MG63 (cell line): ENCODE measurements around the gene EIF2B2. TPM values are rescaled to one million over a fixed set of nuclear protein-coding genes. Genes with fewer than 3 reads are reported as not detected.
A peak's percentile ranks its signal among the peaks of the same experiment; 100 is the strongest.
"Not testable (repeated sequence)": the region's sequence is repeated elsewhere in the genome, so short reads cannot be mapped to it uniquely, and the experiment has no call there.

Source experiments
- DNase-seq: peaks from one replicate; pipeline ENCODE4 v3.0.0-alpha.2; 2020
- H3K27me3 ChIP-seq: fragments of 250-450 bp; sonication (Bioruptor Pico); 2 replicates; pipeline ENCODE4 v1.5.1; 2020; ENCODE audit warnings: mild to moderate bottlenecking, moderate library complexity
- H3K36me3 ChIP-seq: fragments of 250-450 bp; sonication (Bioruptor Pico); 2 replicates; pipeline ENCODE4 v1.5.1; 2020; ENCODE audit warnings: mild to moderate bottlenecking, moderate library complexity
- H3K4me3 ChIP-seq: fragments of 250-450 bp; sonication (Bioruptor Pico); 2 replicates; pipeline ENCODE4 v1.5.1; 2020; ENCODE audit warnings: mild to moderate bottlenecking, moderate library complexity
- H3K9me3 ChIP-seq: fragments of 250-450 bp; sonication (Bioruptor Pico); 2 replicates; pipeline ENCODE4 v1.5.1; 2020; ENCODE audit warnings: mild to moderate bottlenecking, moderate library complexity
- total RNA-seq: library from RNA; depleted of rRNA; stranded (reverse); fragments of >200 nt; shearing (Covaris generic); gene quantifications from 2 replicates; pipeline ENCODE4 v1.2.3, GENCODE V29; 2014; ENCODE audit warnings: low replicate concordance

The EIF2B2 gene
- total RNA-seq, 1 experiment from 2014 or later: 87.3 TPM

DNA sequence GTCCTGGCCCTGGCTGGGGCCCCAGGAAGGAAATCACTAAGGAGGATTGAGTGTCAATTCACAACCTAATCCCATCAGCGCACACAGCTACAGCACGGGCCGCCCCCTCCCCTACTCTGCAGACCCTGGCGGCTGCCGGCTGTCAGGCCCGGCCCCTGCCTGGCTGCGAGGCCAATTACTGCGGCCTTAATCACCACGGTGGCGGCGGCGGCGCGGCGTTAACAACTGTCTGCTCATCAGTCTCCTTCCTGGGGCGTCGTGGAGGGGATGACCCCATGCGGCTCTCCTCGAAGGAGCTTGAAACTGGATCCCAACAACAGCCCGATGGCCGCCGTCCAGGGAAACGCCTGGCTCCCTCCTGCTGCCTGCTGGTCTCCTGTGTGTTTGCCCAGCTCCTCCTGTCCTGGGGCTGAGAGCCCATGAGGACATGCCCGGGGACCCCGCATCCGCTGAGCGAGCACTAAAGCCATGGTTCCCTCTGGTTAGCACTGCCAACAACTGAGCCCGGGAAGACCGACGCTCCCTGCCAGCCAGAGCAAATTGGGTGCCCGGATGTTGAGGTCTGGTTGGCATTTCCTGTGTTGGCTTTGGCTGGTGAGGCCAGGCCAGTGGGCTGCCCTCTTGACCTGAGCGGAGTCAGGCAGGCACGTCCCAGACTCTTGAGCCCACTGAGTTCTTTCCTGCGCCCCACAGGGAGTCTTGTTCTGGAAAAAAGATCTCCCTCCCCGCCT lies 21.8 kb upstream of the EIF2B2 start:
- DNase-seq: peak; percentile 97
- no peaks in the 10 kb centered on the region for H3K36me3 ChIP-seq
- no peak overlapping the region for H3K4me3 ChIP-seq
- no peaks in the 10 kb centered on the region for H3K27me3 ChIP-seq
- H3K9me3 ChIP-seq: no peaks in the 10 kb centered on the region

GRCh38 chr14:74981462-74981782 lies 21.3 kb upstream of the EIF2B2 start:
- no peaks in the 10 kb centered on the region for H3K36me3 ChIP-seq
- H3K4me3 ChIP-seq: no peak overlapping the region
- DNase-seq: no peak
- no peaks in the 10 kb centered on the region for H3K9me3 ChIP-seq
- H3K27me3 ChIP-seq: no peaks in the 10 kb centered on the region

DNA sequence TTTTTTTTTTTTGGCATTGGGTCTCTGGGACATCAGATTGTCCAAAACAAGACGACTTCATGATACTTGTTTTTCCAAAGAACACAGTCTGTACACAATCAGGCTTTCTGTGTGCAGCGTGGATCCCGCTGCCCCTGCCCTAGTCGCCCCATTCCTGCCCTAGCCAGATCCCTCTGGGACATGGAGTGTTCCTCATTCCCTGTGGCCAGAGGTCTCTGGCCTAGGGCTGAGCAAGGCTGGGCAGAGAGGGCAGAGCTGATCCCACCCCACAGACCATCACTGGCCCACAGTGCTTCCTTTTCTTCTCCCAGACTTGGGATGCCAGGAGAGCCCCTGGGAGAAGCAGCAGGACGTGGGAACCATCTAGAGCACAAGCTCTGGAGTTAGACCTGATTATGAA lies 20.9 kb upstream of the EIF2B2 start:
- Histone ChIP-seq H3K36me3 (no peaks in the 10 kb centered on the region), H3K4me3 (no peak overlapping the region), H3K9me3 (no peaks in the 10 kb centered on the region), H3K27me3 (no peaks in the 10 kb centered on the region)
- no peak for DNase-seq

GRCh38 chr14:74982661-74983060 lies 20.1 kb upstream of the EIF2B2 start:
- DNase-seq: no peak
- H3K4me3 ChIP-seq: no peak overlapping the region
- no peaks in the 10 kb centered on the region for H3K36me3 ChIP-seq
- no peaks in the 10 kb centered on the region for H3K9me3 ChIP-seq
- H3K27me3 ChIP-seq: no peaks in the 10 kb centered on the region

- no peak for DNase-seq
- no peaks in the 10 kb centered on the region for H3K27me3 ChIP-seq
- no peaks in the 10 kb centered on the region for H3K36me3 ChIP-seq
- no peaks in the 10 kb centered on the region for H3K9me3 ChIP-seq
- H3K4me3 ChIP-seq: no peak overlapping the region
Observed at GRCh38 chr14:74983343-74983742, 19.4 kb upstream of the EIF2B2 start.

DNA sequence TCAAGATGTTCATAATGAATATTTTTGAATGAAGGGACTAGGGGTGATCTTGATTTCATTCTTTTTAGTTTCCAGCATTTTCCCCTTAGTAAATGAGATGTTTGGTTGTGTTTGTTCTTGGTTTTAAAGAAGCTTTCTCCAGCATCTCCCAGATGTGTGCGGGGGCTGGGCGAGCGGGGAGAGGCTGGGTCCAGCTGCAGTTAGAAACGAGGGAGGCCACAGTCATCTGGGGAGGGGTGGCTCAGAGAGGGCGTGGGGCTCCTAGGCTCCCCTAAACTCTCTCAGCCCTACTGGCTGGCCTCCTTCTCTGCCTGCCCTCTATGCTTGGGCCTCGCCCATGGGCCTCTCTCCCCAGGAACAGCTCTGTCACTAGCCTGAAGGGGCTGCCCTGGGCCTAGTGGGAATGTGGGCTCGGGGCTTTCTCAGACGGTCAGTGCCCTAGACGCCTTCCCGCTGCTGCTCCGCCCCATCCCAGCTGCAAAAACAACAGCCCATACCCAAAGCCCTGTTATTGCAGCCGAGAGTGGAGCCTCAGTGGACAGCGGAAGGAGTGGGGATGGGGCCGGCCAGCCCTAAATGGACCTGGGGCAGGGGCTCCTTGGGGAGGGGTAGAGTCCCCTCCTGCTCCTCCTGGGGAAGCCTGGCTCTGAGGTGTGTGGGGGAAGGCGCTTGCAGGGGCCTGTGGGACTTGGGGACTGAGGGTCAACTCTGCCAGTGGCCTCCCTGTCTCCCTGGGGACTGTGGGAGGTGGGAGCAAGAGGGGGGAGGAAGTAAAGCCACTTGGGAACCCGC lies 18.3 kb upstream of the EIF2B2 start:
- no peak for DNase-seq
- Histone ChIP-seq H3K27me3 (no peaks in the 10 kb centered on the region), H3K9me3 (no peaks in the 10 kb centered on the region), H3K36me3 (no peaks in the 10 kb centered on the region), H3K4me3 (no peak overlapping the region)

DNA sequence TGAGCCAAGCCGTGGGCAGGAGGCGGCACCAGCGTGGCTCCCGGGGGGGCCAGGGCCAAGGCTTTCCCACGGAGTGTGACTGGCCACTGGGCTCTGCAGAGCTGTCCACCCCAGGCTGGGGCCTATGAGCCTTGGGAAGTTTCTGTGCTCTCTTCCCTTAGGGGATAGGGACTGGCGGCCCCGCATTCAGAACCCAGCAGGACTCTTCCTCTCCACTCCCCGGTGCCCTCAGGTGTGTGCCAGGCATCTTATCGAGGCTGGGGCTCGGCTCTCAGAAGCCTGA lies 17.8 kb upstream of the EIF2B2 start:
- Histone ChIP-seq H3K36me3 (no peaks in the 10 kb centered on the region), H3K27me3 (no peaks in the 10 kb centered on the region)
- DNase-seq: no peak

DNA sequence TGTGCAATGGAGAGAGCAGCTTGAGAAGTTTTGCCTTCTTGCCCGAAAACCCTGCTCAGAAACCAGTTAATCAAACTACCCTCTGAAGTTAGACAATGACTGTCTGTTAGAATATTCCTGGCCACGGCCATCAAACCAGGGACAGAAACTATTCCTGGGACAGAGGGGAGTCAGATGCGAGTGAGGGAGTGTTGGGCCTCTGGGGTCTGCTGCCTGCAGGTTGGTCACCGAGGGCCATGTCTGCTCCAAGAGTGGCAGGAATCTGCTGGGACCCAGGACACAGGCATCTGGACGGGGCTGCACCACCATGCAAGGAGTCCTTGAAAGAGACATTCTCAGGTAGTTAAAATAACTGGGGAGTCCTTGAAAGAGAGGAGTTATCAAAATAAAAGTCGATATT lies 16.9 kb upstream of the EIF2B2 start:
- no peak for DNase-seq
- Histone ChIP-seq H3K27me3 (no peaks in the 10 kb centered on the region), H3K9me3 (no peaks in the 10 kb centered on the region), H3K36me3 (no peaks in the 10 kb centered on the region), H3K4me3 (no peak overlapping the region)

More for the DNA sequence above, 17.8 kb upstream of the EIF2B2 start:
- Histone ChIP-seq H3K9me3 (no peaks in the 10 kb centered on the region), H3K4me3 (no peak overlapping the region)

GRCh38 chr14:74988131-74988530 lies 14.6 kb upstream of the EIF2B2 start:
- no peaks in the 10 kb centered on the region for H3K36me3 ChIP-seq
- H3K27me3 ChIP-seq: no peaks in the 10 kb centered on the region
- H3K4me3 ChIP-seq: no peak overlapping the region
- H3K9me3 ChIP-seq: no peaks in the 10 kb centered on the region
- DNase-seq: no peak

DNA sequence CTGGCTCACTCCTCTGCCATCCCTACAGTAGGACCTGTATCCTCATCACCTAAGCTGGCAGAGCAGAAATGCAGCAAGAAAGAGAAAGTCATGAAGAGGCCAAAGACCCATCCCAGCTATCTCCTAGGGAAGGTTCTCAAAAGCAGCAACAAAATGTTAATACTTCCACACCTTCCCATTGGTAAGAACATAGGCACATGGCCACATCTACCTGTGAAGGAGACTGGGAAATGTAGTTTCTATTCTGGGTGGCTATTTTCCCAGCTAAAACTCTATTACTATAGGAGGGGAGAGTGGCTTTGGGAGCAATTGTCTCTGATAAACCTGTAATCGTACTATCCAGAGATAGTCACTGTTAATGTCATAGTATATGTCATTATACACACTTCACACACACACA lies 13.7 kb upstream of the EIF2B2 start:
- DNase-seq: no peak
- Histone ChIP-seq H3K27me3 (no peaks in the 10 kb centered on the region), H3K9me3 (no peaks in the 10 kb centered on the region), H3K4me3 (no peak overlapping the region), H3K36me3 (no peaks in the 10 kb centered on the region)

DNA sequence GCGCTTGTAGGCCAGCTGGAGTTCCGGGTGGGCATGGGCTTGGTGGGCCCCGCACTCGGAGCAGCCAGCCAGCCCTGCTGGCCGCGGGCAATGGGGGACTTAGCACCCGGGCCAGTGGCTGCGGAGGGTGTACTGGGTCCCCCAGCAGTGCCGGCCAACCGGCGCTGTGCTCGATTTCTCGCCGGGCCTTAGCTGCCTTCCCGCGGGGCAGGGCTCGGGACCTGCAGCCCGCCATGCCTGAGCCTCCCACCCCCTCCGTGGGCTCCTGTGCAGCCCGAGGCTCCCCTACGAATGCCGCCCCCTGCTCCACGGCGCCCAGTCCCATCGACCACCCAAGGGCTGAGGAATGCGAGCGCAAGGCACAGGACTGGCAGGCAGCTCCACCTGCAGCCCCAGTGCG lies 8.5 kb upstream of the EIF2B2 start:
- not testable (repeated sequence) for DNase-seq, H3K9me3 ChIP-seq, H3K36me3 ChIP-seq, H3K27me3 ChIP-seq, H3K4me3 ChIP-seq

DNA sequence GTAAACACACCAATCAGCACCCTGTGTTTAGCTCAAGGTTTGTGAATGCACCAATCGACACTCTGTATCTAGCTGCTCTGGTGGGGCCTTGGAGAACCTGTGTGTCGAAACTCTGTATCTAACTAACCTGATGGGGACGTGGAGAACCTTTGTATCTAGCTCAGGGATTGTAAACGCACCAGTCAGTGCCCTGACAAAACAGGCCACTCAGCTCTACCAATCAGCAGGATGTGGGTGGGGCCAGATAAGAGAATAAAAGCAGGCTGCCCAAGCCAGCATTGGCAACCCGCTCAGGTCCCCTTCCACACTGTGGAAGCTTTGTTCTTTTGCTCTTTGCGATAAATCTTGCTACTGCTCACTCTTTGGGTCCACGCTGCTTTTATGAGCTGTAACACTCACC lies 6.9 kb upstream of the EIF2B2 start:
- DNase-seq, H3K9me3 ChIP-seq, H3K36me3 ChIP-seq, H3K4me3 ChIP-seq, H3K27me3 ChIP-seq: not testable (repeated sequence)

- Histone ChIP-seq H3K9me3 (peaks cover 7% of the 10 kb centered on the region; the same call in 1 of the 2 replicates), H3K27me3 (no peaks in the 10 kb centered on the region), H3K4me3 (no peak overlapping the region), H3K36me3 (peaks cover 11% of the 10 kb centered on the region)
- DNase-seq: no peak
Observed at GRCh38 chr14:75001261-75001660, 1.5 kb upstream of the EIF2B2 start.

DNA sequence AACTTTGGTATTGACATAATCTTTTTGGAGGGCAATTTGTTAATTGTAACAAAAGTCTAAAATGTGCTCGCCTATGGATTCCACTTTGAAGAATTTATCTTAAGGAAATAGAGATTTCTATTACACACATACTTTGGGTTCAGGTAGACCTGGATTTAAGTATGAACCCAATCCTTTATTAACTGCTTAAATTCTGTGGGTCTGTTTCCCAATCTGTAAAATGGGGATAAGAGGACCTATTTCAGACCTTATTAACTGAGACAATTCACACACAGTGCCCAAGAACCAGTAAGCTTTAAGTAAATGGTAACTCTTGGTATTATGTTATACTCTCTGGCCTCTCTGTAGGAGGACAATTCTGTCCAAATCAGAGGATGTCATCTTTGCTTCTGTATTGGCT lies 822 bp upstream of the EIF2B2 start:
- no peak for DNase-seq
- peak overlapping the region; percentile 88 for H3K4me3 ChIP-seq
- peaks cover 16% of the 10 kb centered on the region for H3K36me3 ChIP-seq
- no peaks in the 10 kb centered on the region for H3K27me3 ChIP-seq
- H3K9me3 ChIP-seq: peaks cover 7% of the 10 kb centered on the region; the same call in 1 of the 2 replicates

DNA sequence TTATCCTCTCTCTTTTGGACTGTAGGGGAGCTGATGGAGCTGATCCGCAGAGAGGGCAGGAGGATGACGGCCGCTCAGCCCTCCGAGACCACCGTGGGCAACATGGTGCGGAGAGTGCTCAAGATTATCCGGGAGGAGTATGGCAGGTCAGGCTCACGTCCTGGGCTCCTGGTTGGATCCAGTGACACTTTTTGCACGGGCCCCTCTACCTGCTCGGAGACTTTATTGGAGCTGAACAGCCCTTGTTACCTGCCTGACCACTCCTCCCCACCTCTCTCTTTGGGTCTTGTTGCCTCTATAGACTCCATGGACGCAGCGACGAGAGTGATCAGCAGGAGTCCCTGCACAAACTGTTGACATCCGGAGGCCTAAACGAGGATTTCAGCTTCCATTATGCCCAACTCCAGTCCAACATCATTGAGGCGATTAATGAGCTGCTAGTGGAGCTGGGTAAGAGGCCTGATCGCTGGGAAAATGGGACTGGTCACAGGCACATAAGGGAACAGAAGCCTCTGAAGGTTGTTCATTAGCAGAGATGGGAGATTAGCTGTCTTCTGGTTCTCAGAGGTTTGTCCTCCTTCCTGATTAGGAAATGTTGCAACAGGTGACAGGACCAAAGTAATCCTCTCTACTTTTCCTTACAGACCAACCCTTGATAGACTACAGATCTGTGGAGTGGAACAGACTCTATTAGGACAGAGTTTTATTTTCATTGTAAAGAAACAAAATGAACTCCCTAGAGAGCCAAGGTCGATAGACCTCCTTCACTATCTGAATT lies 718 bp downstream of the EIF2B2 start:
- Histone ChIP-seq H3K27me3 (no peaks in the 10 kb centered on the region), H3K36me3 (peaks cover 29% of the 10 kb centered on the region), H3K4me3 (peak overlapping the region; percentile 88), H3K9me3 (peaks cover 7% of the 10 kb centered on the region; the same call in 1 of the 2 replicates)
- DNase-seq: no peak

DNA sequence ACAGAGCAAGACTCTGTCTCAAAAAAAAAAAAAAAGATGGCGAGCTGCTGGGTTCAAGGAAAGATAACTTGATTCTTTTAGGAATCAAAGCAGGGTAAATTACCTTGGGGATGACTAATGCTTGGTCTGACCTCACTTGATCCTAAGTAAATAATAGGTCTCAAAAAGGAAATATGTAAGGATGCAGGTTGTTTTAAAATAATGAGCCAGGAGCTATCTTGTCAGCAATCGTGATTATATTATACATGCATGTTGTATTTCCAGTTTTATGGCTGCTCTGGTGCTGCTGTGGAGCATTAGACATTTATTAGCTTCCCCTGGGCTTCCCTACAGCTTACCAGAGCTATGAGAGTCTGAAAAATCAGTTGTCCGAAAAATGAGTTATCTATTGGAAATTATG lies 2.6 kb downstream of the EIF2B2 start:
- no peak for DNase-seq
- H3K9me3 ChIP-seq: peaks cover 7% of the 10 kb centered on the region; the same call in 1 of the 2 replicates
- no peak overlapping the region for H3K4me3 ChIP-seq
- no peaks in the 10 kb centered on the region for H3K27me3 ChIP-seq
- H3K36me3 ChIP-seq: peaks cover 35% of the 10 kb centered on the region

GRCh38 chr14:75009176-75009575 lies 6.5 kb downstream of the EIF2B2 start:
- no peak for DNase-seq
- H3K4me3 ChIP-seq: no peak overlapping the region
- no peaks in the 10 kb centered on the region for H3K27me3 ChIP-seq
- H3K9me3 ChIP-seq: no peaks in the 10 kb centered on the region
- peaks cover 47% of the 10 kb centered on the region for H3K36me3 ChIP-seq
